Measurements from ENCODE around the gene NGLY1. TPM values are rescaled to one million over a fixed set of nuclear protein-coding genes. Genes with fewer than 3 reads are reported as not detected.

The NGLY1 gene, protein sequence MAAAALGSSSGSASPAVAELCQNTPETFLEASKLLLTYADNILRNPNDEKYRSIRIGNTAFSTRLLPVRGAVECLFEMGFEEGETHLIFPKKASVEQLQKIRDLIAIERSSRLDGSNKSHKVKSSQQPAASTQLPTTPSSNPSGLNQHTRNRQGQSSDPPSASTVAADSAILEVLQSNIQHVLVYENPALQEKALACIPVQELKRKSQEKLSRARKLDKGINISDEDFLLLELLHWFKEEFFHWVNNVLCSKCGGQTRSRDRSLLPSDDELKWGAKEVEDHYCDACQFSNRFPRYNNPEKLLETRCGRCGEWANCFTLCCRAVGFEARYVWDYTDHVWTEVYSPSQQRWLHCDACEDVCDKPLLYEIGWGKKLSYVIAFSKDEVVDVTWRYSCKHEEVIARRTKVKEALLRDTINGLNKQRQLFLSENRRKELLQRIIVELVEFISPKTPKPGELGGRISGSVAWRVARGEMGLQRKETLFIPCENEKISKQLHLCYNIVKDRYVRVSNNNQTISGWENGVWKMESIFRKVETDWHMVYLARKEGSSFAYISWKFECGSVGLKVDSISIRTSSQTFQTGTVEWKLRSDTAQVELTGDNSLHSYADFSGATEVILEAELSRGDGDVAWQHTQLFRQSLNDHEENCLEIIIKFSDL
- polyA plus RNA-seq (2013, experiment 1 of 2): 18.5 TPM
- 20.2 TPM for polyA plus RNA-seq (2013, experiment 2 of 2)

DNA sequence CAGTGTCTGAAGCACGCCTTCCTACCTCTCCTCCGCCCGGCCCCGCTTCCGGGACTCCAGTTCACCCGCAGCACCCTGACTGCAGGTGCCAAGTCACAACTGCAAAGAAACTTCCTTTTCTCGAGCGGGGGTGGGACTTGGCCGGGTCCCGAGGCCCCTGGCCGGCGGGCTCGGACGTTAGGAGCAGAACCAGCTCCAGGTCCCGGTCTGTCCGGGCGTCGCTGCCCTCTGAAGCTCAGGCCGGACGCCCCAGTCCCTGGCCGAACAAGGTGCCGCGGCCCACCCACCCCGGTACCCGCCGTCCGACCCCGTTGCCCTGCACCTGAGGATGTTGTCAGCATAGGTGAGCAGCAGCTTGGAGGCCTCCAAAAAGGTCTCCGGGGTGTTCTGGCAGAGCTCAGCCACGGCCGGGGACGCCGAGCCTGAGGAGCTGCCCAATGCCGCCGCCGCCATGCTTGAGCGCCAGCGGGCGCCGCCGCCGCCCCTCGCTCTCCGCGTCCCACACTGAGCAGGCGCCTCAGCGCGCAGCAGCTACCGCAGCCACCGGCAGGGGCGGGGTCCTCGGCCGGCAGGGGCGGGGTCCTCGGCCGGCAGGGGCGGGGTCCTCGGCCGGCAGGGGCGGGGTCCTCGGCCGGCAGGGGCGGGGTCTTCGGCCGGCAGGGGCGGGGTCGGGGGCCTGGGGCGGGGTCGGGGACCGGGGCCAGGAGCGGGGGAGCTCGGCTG lies at the start of gene NGLY1:
Gene NGLY1 (minus strand): TSS at position 506 of the 723 bp plus-strand sequence. CDS start 53 bp downstream, at position 453.
- no CpG with 5 or more reads among the region's 72 CpGs for WGBS (ENCODE audit: extremely low coverage, insufficient coverage, low lambda C conversion rate)
- no peak within 1 kb of the TSS for H4K5ac ChIP-seq (ENCODE audit: low read length)
- peak within 1 kb of the TSS; percentile 62 for H3K27ac ChIP-seq (ENCODE audit: low read depth, low read length)

DNA sequence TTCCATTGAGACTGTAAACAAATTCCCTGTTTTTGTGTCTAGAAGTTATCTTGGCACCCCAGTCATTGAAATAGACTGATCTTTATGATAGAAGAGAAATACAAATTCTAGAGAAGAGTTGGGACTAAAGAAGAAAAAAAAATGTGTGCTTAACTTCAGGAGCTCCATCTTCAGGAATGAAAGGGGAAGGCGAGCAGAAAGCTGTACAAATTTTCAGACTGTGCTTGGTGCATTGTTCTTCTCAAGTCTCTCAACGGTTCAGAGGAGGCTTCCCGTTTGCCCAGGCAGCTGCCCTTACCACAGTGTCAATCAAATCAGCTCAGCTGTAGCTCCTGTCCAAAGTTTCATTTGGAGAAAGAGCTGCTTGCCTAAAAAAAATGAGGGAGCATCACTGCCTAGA lies 48.3 kb upstream of the NGLY1 start:
- Histone ChIP-seq H3K56ac (ENCODE audit: low read length) (no peak overlapping the region), H3K4ac (ENCODE audit: low read depth, low read length) (no peak overlapping the region), H3K9ac (ENCODE audit: low read length) (no peak overlapping the region), H2AK5ac (ENCODE audit: low read length) (no peak overlapping the region), H3K79me2 (ENCODE audit: control insufficient read depth, insufficient read depth, low read length) (no peaks in the 10 kb centered on the region), H4K8ac (ENCODE audit: low read depth, low read length) (no peak overlapping the region), H4K5ac (ENCODE audit: low read length) (no peak overlapping the region), H2BK5ac (ENCODE audit: low read length) (no peak overlapping the region), H3K27me3 (ENCODE audit: insufficient read depth, low read length, poor library complexity) (no peaks in the 10 kb centered on the region), H3K36me3 (ENCODE audit: control insufficient read depth, insufficient read depth, low read length) (no peaks in the 10 kb centered on the region), H3K18ac (ENCODE audit: low read length) (no peak overlapping the region), H2BK15ac (replicated peaks; ENCODE audit: low read depth) (no peak overlapping the region), H3K23ac (ENCODE audit: low read length) (no peak overlapping the region), H3K4me3 (ENCODE audit: low read length) (no peak overlapping the region), H2BK120ac (ENCODE audit: low read depth, low read length) (no peak overlapping the region), H3K27ac (ENCODE audit: low read depth, low read length) (no peak overlapping the region), H3K4me2 (ENCODE audit: low read length) (no peak overlapping the region), H3K79me1 (ENCODE audit: low read length) (no peaks in the 10 kb centered on the region), H3K4me1 (ENCODE audit: control insufficient read depth, low read depth, low read length) (peaks cover 2% of the 10 kb centered on the region)
- peak; percentile 52 for DNase-seq
- WGBS (ENCODE audit: extremely low coverage, insufficient coverage, low lambda C conversion rate): no CpG with 5 or more reads among the region's 3 CpGs

More for the DNA sequence above, at the start of gene NGLY1:
- H3K18ac ChIP-seq (ENCODE audit: low read length): peak within 1 kb of the TSS; percentile 96
- peaks cover 5% of the 10 kb centered on the region for H3K4me1 ChIP-seq (ENCODE audit: control insufficient read depth, low read depth, low read length)
- no peak within 1 kb of the TSS for H4K8ac ChIP-seq (ENCODE audit: low read depth, low read length)
- no peak within 1 kb of the TSS for H2BK5ac ChIP-seq (ENCODE audit: low read length)
- H3K4me2 ChIP-seq (ENCODE audit: low read length): peak within 1 kb of the TSS; percentile 83
- H3K9ac ChIP-seq (ENCODE audit: low read length): peak within 1 kb of the TSS; percentile 82
- peak within 1 kb of the TSS; percentile 83 for H3K4me3 ChIP-seq (ENCODE audit: low read length)
- H2BK15ac ChIP-seq (replicated peaks; ENCODE audit: low read depth): peak within 1 kb of the TSS; percentile 97
- no peak within 1 kb of the TSS for H2AK5ac ChIP-seq (ENCODE audit: low read length)
- H3K79me1 ChIP-seq (ENCODE audit: low read length): peaks cover 2% of the 10 kb centered on the region
- H2BK120ac ChIP-seq (ENCODE audit: low read depth, low read length): no peak within 1 kb of the TSS
- no peak within 1 kb of the TSS for H3K23ac ChIP-seq (ENCODE audit: low read length)
- peak within 1 kb of the TSS; percentile 96 for H3K56ac ChIP-seq (ENCODE audit: low read length)
- DNase-seq: peak; percentile 87
- peaks cover 2% of the 10 kb centered on the region for H3K79me2 ChIP-seq (ENCODE audit: control insufficient read depth, insufficient read depth, low read length)
- H3K36me3 ChIP-seq (ENCODE audit: control insufficient read depth, insufficient read depth, low read length): no peaks in the 10 kb centered on the region
- H3K27me3 ChIP-seq (ENCODE audit: insufficient read depth, low read length, poor library complexity): no peaks in the 10 kb centered on the region
- peak within 1 kb of the TSS; percentile 79 for H3K4ac ChIP-seq (ENCODE audit: low read depth, low read length)

DNA sequence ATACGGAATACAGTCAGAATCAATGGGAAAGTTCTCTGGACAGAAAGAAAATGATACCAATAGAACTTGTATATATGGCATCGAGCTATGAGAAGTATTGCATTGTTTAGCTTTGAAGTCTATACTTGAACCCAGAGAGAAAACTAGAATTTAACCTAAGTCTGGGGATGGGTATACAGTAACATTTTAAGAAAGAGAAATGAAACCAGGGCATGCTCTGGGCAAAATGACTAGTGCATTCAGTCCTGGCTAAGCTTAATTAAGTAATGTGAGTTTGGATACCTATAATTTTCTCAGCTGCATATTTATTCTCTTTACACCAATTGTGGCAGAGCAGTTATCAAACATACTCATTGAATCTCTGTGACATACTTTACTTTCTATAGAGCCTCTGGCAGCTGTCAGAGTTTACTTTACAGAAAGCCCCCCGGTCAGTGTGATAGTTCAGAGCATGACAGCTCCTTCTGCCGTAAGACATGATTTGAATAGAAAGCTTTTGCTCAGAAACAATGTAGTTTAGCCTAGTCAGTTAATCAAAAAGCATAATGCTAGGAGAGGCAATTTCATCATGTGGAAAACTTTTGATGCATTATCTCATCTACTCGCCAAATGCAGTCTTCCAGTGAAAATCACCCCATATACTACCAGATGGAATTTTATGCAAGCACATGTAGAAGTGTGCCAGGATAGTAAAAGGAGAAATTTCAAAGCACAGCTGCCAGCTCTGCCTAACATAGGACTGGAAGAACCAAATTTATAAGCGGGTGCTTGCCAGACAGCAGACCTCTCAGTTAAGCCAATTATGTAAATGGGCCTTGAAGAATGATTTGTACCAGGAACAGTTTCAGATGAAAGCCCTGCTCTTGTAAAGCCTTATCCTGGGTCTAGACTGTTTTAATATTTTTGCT lies 47.4 kb upstream of the NGLY1 start:
- H3K9ac ChIP-seq (ENCODE audit: low read length): no peak overlapping the region
- H3K36me3 ChIP-seq (ENCODE audit: control insufficient read depth, insufficient read depth, low read length): no peaks in the 10 kb centered on the region
- H3K79me1 ChIP-seq (ENCODE audit: low read length): no peaks in the 10 kb centered on the region
- no peak overlapping the region for H3K56ac ChIP-seq (ENCODE audit: low read length)
- H3K4me1 ChIP-seq (ENCODE audit: control insufficient read depth, low read depth, low read length): peaks cover 2% of the 10 kb centered on the region
- H2BK15ac ChIP-seq (replicated peaks; ENCODE audit: low read depth): no peak overlapping the region
- H3K4me2 ChIP-seq (ENCODE audit: low read length): no peak overlapping the region
- DNase-seq: peak; percentile 34
- H3K4ac ChIP-seq (ENCODE audit: low read depth, low read length): no peak overlapping the region
- H3K27me3 ChIP-seq (ENCODE audit: insufficient read depth, low read length, poor library complexity): no peaks in the 10 kb centered on the region
- no peak overlapping the region for H4K8ac ChIP-seq (ENCODE audit: low read depth, low read length)
- no peak overlapping the region for H3K18ac ChIP-seq (ENCODE audit: low read length)
- no CpG with 5 or more reads among the region's 6 CpGs for WGBS (ENCODE audit: extremely low coverage, insufficient coverage, low lambda C conversion rate)
- no peak overlapping the region for H2BK120ac ChIP-seq (ENCODE audit: low read depth, low read length)
- no peak overlapping the region for H4K5ac ChIP-seq (ENCODE audit: low read length)
- H2BK5ac ChIP-seq (ENCODE audit: low read length): no peak overlapping the region
- H3K4me3 ChIP-seq (ENCODE audit: low read length): no peak overlapping the region
- no peak overlapping the region for H2AK5ac ChIP-seq (ENCODE audit: low read length)
- H3K27ac ChIP-seq (ENCODE audit: low read depth, low read length): no peak overlapping the region
- no peak overlapping the region for H3K23ac ChIP-seq (ENCODE audit: low read length)
- H3K79me2 ChIP-seq (ENCODE audit: control insufficient read depth, insufficient read depth, low read length): no peaks in the 10 kb centered on the region

DNA sequence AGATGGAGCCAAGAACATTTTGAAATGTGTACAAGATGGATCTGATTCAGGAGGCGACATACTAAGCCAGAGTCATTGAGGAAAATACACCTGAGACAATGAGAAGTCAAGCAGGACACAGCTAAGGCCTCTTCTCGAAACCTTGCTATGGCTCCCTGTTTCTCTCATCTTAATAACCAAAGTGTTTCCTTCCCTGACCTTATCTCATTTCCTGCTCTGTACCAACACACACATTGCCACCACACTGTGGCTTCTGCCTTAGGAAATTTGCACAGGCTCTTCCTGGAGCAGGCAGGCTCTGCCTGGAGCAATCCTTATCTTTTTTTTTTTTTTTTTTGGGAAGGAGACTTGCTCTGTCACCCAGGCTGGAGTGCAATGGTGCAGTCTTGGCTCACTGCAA lies 43.3 kb upstream of the NGLY1 start:
- DNase-seq: no peak
- Histone ChIP-seq H3K18ac (ENCODE audit: low read length) (no peak overlapping the region), H4K5ac (ENCODE audit: low read length) (no peak overlapping the region), H2BK120ac (ENCODE audit: low read depth, low read length) (no peak overlapping the region), H2BK15ac (replicated peaks; ENCODE audit: low read depth) (no peak overlapping the region), H3K4me2 (ENCODE audit: low read length) (no peak overlapping the region), H3K4ac (ENCODE audit: low read depth, low read length) (no peak overlapping the region), H2BK5ac (ENCODE audit: low read length) (no peak overlapping the region), H3K27me3 (ENCODE audit: insufficient read depth, low read length, poor library complexity) (no peaks in the 10 kb centered on the region), H4K8ac (ENCODE audit: low read depth, low read length) (no peak overlapping the region), H3K23ac (ENCODE audit: low read length) (no peak overlapping the region), H2AK5ac (ENCODE audit: low read length) (no peak overlapping the region), H3K27ac (ENCODE audit: low read depth, low read length) (no peak overlapping the region), H3K4me1 (ENCODE audit: control insufficient read depth, low read depth, low read length) (peaks cover 2% of the 10 kb centered on the region), H3K4me3 (ENCODE audit: low read length) (no peak overlapping the region), H3K79me1 (ENCODE audit: low read length) (no peaks in the 10 kb centered on the region), H3K79me2 (ENCODE audit: control insufficient read depth, insufficient read depth, low read length) (no peaks in the 10 kb centered on the region), H3K36me3 (ENCODE audit: control insufficient read depth, insufficient read depth, low read length) (no peaks in the 10 kb centered on the region), H3K9ac (ENCODE audit: low read length) (no peak overlapping the region), H3K56ac (ENCODE audit: low read length) (no peak overlapping the region)
- no CpG with 5 or more reads among the region's 2 CpGs for WGBS (ENCODE audit: extremely low coverage, insufficient coverage, low lambda C conversion rate)

DNA sequence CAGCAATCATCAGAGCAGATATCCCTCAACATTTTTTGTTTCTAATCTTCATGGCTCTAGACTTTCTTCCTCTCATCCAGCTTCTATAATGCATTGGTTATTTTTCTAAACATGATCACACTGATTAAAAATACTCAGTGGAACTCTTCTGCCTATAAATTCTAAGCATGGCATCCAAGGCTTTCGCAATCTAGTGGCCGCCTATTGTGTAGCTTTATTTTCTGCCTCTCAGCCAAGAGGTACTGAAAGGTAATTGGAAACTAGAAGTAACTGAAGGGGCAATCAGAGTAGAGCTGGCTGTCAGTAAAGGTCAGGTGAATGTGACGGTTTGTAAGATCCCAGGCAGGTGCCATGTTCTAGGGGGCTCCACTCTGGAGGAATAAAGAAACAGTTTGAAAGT lies 40.1 kb upstream of the NGLY1 start:
- WGBS (ENCODE audit: extremely low coverage, insufficient coverage, low lambda C conversion rate): no CpG with 5 or more reads among the region's 3 CpGs
- Histone ChIP-seq H3K56ac (ENCODE audit: low read length) (no peak overlapping the region), H2BK5ac (ENCODE audit: low read length) (no peak overlapping the region), H3K4me3 (ENCODE audit: low read length) (no peak overlapping the region), H3K4ac (ENCODE audit: low read depth, low read length) (no peak overlapping the region), H3K27me3 (ENCODE audit: insufficient read depth, low read length, poor library complexity) (no peaks in the 10 kb centered on the region), H3K79me2 (ENCODE audit: control insufficient read depth, insufficient read depth, low read length) (no peaks in the 10 kb centered on the region), H2AK5ac (ENCODE audit: low read length) (no peak overlapping the region), H4K8ac (ENCODE audit: low read depth, low read length) (no peak overlapping the region), H3K4me1 (ENCODE audit: control insufficient read depth, low read depth, low read length) (no peaks in the 10 kb centered on the region), H3K4me2 (ENCODE audit: low read length) (no peak overlapping the region), H4K5ac (ENCODE audit: low read length) (no peak overlapping the region), H3K23ac (ENCODE audit: low read length) (no peak overlapping the region), H2BK120ac (ENCODE audit: low read depth, low read length) (no peak overlapping the region), H3K18ac (ENCODE audit: low read length) (no peak overlapping the region), H3K36me3 (ENCODE audit: control insufficient read depth, insufficient read depth, low read length) (no peaks in the 10 kb centered on the region), H2BK15ac (replicated peaks; ENCODE audit: low read depth) (no peak overlapping the region), H3K79me1 (ENCODE audit: low read length) (no peaks in the 10 kb centered on the region), H3K27ac (ENCODE audit: low read depth, low read length) (no peak overlapping the region), H3K9ac (ENCODE audit: low read length) (no peak overlapping the region)
- no peak for DNase-seq

All from mesendoderm (in vitro differentiated cells).